ENCODE measurements around the gene TBC1D19.

- TF ChIP-seq, protein P1, sequence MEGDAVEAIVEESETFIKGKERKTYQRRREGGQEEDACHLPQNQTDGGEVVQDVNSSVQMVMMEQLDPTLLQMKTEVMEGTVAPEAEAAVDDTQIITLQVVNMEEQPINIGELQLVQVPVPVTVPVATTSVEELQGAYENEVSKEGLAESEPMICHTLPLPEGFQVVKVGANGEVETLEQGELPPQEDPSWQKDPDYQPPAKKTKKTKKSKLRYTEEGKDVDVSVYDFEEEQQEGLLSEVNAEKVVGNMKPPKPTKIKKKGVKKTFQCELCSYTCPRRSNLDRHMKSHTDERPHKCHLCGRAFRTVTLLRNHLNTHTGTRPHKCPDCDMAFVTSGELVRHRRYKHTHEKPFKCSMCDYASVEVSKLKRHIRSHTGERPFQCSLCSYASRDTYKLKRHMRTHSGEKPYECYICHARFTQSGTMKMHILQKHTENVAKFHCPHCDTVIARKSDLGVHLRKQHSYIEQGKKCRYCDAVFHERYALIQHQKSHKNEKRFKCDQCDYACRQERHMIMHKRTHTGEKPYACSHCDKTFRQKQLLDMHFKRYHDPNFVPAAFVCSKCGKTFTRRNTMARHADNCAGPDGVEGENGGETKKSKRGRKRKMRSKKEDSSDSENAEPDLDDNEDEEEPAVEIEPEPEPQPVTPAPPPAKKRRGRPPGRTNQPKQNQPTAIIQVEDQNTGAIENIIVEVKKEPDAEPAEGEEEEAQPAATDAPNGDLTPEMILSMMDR (IDR thresholded peaks at IDR 0.05): no peak
- TF ChIP-seq POLR2A (IDR thresholded peaks at IDR 0.05): no peak
- no peak for TF ChIP-seq EP300 (IDR thresholded peaks at IDR 0.05)
These were observed 25.6 kb upstream of the TBC1D19 start for GRCh38 chr4:26558166-26558895.

Measured in tibial nerve (tissue), 4 donors.